NCI-H187 (cell line): ENCODE data around the gene RSAD2.

ENCODE experiments used
- DNase-seq, 2 experiments: peaks; one replicate each; lab custom pipeline; 2025; lab: John Stamatoyannopoulos, UW

RSAD2 gene

GRCh38 chr2:6906165-6906741, 28.7 kb downstream of the RSAD2 start:
- no peak for DNase-seq

DNA sequence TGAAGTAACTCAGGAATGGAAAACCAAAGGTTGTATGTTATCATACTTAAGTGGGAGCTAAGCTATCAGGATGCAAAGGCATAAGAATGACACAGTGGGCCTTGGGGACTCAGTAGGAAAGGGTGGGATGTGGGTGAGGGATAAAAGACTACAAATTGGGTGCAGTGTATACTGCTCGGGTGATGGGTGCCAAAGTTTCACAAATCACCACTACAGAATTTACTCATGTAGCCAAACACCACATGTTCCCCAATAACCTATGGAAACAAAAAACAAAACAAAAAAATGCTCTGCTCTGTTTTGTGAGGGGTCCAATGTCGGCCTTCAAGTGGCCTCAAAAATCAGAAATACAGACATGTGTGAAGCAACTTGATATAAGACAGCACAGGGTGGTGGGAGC, 30.7 kb downstream of the RSAD2 start:
- no peak for DNase-seq

DNA sequence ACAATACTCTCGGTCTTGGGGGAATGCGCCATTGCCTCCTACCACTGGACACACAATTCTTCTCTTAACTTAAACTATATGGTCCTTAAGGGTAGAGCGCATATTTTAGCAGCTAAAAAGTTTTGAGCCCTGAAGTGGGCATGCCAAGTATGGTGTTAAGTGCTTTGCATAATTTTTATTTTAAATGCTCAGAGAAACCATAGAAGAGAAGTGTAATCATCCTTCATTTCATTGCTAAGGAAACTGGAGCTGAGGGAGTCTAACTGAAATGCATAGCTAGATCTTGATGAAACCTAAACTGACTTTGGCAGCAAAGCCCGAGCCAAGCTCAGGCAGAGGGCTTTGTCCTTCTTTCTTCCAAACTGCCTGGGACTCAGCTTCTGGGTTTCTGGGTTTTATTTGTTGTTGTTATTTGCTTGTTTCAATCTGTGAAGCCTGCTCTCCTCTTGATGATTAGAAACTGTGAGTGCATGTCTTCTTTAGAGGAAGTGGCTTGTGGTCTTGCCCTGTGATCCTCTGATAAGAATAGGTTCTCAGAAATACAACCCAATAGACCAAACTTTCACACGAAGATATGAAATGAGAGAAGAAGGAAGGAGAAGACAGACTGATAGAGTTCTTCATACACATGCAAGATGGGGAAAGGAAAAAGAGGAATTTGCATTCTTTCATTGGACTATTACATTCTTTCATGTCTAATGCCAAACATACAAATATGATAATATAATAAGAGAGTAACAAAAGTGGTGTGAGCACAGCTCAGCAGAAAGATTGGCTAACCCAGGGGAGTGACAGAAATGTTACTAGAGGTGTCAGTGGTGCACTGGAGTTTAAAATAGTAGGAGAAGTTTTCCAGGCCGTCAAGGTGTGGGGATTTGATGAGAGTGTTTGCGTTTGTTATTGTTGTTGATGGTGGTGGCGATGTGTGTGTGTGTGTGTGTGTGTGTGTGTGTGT, 32.1 kb downstream of the RSAD2 start:
- DNase-seq = no peak

DNA sequence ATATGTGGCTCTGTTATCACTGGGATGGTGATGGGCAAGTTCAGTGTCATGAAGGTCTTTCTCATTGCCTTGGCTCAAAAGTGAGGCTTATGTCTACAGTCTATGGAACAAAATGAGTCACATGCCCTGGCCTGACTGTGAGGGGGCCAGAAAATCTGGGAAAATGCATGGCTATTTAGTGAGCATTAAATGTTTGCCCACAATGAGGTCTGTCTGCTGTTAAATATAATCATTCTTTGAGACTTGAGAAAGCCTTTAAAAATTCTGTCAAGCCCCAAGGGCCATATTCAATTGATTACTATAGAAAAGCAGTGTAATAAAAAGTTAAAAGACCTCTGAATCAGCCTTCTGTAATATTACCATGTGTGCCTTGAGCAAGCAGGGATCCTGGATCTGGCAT, 34.1 kb downstream of the RSAD2 start:
- DNase-seq = no peak

- DNase-seq = no peak
These were observed 36.0 kb downstream of the RSAD2 start for GRCh38 chr2:6913415-6914157.

DNA sequence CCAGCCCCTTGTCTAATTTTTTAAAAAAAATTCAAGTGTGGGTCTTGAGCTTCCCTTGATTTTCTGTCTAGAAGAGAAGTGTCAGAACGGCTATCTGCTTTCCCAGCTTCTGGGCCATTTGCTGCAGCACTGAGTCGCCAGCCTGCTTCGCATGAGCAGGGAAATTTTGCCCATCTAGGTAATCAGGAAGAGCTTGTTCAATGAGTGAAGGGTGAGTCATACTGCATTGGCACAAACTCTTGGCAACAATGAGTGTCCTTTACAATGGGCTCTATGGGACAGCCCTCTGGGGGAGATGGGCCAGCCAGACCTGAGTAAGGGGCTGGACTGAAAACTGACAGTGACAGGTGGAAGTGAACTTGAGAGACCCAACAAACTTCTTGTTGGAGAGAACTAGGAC, 37.3 kb downstream of the RSAD2 start:
- DNase-seq = no peak

- DNase-seq = no peak
These were observed 37.8 kb downstream of the RSAD2 start for GRCh38 chr2:6915399-6915798.

- no peak for DNase-seq
These were observed 38.6 kb downstream of the RSAD2 start for GRCh38 chr2:6916224-6916623.

GRCh38 chr2:6916736-6917070, 39.1 kb downstream of the RSAD2 start:
- no peak for DNase-seq

GRCh38 chr2:6917071-6917760, 39.6 kb downstream of the RSAD2 start, which contains the start of gene RNF144A:
RNF144A (plus strand) TSS chr2:6917412; CDS start chr2:6996927, 79,515 bp downstream.
- peak; percentile 31 to 62 for DNase-seq

DNA sequence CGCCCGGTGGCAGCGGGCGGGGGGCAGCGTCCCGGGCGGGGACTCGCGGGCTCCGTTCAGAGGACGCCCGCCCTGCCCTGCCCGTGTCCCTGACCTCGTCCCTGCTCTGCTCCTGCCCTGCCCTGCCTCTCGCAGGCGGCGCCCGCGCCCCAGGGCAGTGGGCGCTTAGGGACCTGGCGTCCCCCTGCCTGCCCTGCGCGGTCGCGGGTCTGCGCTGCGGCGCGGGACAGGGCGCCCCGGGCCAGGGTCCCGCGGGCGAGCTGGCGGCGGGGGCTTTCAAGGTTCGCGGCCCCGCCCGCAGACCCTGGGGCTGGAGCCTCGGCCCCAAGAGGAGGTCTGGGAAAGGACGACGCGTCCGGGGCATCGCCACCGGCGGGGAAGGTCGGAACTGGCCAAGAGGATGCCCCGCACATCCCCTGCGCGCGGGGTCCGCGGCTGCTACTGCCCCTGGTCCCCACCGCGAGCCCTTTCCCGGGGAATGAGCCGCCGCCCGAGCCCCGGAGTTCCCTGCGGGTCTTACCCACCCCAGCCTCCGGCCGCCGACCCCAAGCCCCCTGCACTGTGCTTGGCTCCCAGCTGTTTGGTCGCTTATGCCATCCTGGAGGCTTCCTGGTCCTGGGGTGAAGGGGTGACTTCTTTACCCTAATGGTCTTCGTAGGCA, 40.3 kb downstream of the RSAD2 start:
- no peak for DNase-seq

- no peak for DNase-seq
These were observed 42.5 kb downstream of the RSAD2 start for GRCh38 chr2:6919901-6920742.

GRCh38 chr2:6920743-6921064, 43.1 kb downstream of the RSAD2 start:
- DNase-seq = no peak

DNA sequence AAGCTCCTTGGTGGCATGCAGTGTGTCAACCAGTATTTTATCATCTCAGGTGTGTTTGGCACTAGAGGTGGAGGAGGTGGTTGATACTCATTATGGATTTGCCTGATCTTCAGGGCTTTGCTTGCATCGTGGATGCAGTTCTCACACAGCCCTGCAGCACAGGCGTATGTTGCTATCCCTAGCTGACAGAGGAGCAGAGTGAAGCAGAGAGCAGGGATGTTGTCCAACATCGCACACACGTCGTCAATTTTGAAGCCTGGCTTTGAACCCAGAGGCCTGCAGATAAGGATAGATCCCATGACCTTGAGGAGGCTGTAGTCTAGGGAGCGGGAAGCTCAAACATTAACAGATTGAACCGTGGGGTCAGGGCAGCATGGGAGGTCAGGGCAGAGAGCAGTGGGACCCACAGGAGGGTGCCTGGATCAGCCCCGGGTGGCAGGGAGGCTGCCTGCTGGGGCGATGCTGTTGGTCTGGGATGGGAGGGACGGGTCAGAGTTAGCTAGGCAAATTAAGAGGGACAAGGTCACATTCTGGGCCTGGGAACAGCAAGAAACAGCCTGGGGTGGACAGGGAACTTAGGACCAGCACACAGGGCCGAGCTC, 43.8 kb downstream of the RSAD2 start:
- DNase-seq = no peak

- DNase-seq = no peak
These were observed 44.7 kb downstream of the RSAD2 start for GRCh38 chr2:6922201-6922656.

- DNase-seq = no peak
These were observed 45.7 kb downstream of the RSAD2 start for GRCh38 chr2:6923319-6923718.

GRCh38 chr2:6924101-6924923, 46.7 kb downstream of the RSAD2 start:
- no peak for DNase-seq

- no peak for DNase-seq
These were observed 47.4 kb downstream of the RSAD2 start for GRCh38 chr2:6924924-6925409.

DNA sequence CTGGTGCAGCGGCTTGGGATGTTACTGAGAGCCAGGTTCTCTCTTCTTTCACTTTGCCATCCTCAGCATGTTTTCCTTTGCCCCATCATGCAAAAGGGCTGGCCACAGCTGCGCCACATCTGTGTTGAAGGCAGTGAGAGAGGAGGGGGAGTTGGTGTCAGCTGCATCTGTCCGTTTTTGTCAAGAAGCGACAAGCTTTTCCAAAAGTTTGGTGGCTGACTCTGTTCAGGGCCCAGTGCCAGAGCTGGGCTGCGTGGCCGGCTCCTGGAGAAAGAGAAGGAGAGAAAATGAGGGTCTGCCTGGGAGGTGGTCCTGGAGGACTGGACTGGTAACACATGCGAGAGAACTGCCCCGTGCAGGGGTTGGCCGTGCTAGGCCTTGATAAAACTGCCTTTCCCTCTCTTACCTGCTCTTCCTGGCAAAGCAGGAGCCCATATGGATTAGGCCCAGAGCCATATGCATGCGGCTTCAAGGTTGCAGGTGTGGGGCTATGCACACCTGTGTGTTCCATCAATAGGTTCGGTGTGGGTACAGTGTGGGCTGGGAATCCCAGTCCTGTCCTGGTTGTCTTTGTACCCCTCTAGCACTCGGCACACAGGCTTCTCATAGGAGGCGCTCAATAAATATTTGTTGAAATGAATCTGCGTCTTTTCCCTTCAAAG, 48.6 kb downstream of the RSAD2 start:
- DNase-seq = no peak
